LHCN-M2 (cell line): ENCODE results near the gene JARID2. TPM values are rescaled to one million over a fixed set of nuclear protein-coding genes. Genes with fewer than 3 reads are reported as not detected.

ENCODE experiments used
- DNase-seq: peaks from one replicate; pipeline ENCODE4 v3.0.0-alpha.2; 2012; ENCODE audit warnings: low read depth
- total RNA-seq: library from RNA; depleted of rRNA; stranded (reverse); fragments of >200 nt; gene quantifications from 2 replicates; pipeline ENCODE4 v1.2.3, GENCODE V29; 2014

JARID2 gene
- total RNA-seq, 1 experiment from 2014 or later = 3.8 TPM

DNA sequence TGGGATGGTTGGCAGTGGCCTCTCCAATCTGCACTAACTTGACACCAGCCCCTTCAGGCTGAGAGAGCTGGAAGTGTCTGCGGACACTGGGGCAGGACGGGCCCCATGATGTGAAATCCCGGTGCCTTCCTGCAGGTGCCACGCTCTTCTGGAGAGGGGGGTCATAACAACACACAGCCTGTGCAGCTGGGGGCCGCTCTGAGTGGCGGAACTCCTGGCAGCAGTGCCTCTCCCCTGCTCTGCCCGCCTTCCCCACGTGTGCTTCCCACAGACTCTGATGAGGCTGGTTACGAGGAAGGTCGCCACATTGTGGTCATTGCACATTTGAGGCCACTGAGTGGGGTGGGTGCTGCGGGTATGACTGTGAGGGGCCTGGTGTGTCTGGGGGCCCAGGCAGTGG is 271.7 kb downstream of the JARID2 start:
- DNase-seq = no peak

DNA sequence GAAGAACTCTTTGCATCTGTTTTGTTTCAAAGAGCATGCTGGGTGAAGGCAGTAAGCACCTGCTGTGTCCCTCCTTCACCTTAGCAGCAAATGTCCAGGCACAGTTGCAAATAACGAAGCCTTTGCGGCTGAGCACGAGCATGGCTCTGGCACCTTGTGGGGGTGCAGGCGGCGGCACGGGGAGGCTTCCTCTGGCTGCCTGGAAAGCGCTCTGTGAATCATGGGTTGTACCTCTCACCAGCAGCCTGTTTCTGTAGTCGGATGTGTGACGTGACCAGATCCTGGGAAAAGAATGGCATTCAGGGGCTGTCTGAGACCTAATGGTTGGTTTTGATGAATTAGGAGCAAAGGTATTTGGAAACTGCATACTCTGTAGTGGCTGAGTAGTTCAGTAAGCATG is 272.2 kb downstream of the JARID2 start:
- no peak for DNase-seq

DNA sequence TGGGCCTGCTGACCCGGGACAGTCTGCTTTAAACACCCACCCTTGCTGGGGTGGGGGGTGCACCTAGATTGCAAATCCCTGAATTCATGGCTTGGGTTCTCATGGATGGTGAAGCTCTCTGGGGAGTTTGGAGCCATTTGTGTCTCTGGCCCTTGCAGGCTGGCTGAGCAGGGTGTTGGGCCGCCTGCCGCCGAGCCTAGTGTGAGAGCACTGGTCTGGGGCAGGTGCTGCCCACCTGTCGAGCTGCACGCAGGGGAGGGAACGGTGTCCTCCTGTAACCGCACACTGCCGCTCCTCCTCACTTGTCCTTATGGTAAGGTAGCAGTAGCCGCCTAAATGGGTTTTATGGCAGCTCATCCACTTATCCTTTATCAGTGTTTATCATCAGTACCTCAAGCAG is 273.0 kb downstream of the JARID2 start:
- DNase-seq = no peak

- no peak for DNase-seq
Measured at GRCh38 chr6:15519681-15520080, 273.8 kb downstream of the JARID2 start.

DNA sequence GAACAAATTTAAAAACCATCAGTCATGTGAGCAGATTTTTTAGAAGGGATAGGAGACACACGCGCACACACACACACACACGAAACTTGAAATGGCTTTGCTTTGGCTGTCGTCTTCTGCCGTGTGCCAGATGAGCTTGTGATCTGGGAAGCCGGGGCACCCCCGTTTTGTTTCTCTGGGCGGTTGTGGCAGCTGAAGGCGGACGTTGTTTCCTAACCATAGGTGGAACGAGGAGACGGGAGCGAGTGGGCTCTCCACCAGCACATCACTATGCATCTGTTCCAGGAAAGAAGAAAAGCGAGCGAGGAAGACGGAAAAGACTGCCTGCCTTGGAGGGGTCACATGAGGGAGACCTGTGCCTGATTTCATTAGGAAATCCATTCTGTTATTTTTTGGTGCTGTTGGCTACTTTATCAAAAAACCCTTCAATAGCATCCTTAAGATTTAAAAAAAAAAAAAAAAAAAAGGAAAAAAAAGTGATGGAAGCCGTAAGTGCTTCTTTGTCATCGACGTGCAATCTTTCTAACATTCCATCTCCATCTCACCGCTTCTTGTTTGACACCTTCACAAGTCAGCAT is 274.8 kb downstream of the JARID2 start:
- no peak for DNase-seq

DNA sequence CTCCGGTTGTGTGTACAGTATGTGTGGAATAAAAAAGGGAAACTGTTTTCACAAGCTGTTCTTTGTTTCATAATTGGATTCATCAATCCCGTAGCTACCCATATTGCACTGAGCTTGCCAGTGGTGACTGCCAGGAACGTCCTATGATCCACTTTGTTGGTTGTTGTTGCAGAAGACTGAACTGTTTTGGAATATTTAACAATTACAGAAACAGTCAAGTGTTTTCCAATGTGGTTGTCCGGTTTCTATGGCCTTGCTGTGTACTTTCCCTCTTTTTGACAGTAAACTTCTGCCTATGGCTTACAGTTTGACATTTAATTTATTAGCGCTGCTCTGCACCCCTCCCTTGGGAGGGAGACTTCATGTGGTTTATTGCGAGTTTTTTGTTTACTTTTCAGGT is 275.7 kb downstream of the JARID2 start:
- DNase-seq = no peak

DNA sequence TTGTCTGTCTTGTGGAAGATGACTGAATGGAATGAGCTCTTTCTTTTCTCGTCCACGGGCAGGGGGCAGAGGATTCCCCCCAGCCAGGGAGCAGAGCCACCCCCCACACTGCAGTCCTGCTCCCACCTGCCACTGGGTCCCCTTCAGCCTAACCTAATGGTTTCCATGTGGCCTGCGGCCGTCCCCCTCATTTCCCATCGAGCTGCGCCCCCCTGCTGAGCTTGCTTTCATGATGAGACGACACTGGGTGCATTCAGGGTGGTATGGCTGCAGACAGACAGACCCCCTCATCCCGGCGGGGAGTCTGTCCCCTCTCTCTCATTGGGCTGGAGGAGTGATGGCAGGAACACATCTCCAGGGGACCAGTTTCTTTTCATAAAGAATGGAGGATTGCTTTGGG is 276.2 kb downstream of the JARID2 start:
- DNase-seq = no peak

GRCh38 chr6:15522427-15522826 is 276.6 kb downstream of the JARID2 start:
- DNase-seq = no peak

DNA sequence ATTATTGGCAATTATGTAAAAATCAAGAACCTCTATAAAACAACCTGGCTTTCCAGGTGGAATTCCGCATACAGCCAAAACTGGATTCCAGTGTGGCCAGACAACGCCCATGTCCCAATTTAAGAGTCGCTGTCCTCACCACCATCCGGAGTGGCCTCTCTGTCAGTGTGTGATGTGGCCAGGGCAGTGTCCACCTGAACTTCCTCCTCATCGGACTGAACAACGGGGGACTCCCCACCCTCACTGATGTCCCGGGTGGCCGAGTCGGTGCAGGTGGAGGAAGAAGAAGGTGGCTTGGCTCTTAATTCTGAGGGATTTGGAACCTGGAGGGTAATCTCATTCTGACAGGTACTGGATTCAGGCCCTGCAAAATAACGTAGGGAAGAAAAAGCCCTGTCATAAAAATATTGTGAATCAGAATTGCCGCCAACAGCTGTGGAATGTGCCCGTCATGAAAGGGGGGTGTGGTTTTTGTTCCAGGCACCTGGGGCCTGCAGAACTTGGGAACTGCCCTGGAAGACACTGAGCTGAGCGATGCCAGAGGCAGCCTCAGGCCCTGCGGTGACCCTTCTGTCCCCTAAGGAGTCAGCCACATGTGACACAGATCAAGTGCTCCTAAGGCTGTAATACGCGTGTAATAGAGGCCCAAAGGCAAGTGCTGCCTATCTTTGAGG is 277.1 kb downstream of the JARID2 start:
- DNase-seq = no peak

DNA sequence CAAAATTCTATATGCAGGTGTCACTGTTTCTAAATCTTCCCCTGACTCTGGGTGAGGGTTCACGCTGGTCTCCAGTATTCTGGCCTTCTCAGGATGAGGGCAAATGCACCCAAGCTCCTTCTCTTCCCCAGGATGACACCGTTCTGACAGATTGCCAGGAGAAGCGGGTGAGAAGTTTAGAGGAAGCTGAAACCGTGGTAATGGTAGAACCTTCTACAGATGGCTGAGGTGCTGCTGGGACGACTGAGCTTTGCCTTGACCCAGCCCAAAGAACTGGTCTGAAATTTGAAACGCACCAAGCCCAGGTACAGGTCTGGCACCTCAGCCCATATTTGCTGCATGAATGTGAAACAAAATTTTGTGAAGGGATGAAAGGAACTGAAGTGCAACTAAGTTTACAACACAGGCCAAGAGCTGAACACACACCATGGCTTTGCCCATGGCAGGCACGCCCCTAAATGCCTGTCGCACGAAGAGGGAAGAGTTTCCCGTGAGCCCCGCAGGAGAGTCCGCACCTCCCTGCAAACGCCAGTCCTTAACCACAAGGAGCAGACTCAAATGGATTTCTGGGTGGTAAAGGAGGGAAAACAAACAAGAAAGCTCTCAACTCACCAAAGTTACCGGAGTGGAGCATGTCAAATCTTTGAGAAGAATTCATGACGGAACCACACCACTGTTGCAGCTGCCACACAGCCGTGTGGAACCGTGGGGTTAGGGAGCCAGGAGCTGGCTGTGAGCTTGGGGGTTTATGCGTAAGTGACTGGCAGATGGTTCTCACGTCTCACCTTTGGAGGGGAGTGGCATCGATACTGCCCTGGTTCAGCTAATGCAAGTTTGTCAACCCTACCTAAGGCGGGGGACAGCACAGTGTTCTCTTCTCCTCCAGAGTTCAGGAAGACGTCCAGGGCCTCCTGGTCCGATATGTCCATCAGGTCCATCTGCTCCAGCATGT is 278.1 kb downstream of the JARID2 start:
- DNase-seq = no peak

GRCh38 chr6:15524861-15525401 is 279.1 kb downstream of the JARID2 start:
- no peak for DNase-seq

- DNase-seq = no peak
Measured at GRCh38 chr6:15526212-15526701, 280.4 kb downstream of the JARID2 start.

DNA sequence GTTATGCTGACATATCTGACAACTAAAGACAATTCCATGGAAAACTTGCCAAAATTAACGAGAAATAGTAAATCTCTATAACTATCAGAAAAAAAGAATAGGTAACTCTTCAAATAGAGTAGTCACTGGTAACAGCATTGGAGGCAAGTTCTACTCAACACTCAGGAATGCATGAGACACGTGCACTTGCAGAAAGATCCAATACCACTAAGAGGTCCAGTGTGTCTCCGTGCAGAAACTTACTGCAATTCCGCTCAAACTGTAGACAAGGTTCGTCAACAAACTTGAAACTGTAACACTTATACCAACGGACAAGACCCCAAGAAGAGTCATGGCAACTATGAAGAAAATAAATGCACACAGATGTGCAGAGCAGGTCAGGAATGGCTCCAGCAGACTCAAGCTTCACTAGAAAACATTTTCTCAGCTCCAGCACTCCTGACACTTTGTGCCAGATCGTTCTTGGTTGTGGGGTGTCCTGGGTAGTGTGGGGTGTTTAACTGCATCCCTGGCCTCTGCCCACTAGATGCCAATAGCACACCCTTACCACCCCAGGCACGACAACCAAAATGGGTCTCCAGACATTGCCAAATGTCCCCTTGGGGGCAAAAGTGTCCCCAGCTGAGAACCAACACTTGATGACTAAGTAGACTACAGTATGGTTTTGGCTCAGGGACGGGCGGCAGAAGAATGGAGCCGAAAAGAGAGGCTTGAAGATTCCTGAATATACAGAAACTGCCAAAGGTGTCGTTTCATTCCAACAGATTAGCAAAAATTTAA is 282.2 kb downstream of the JARID2 start:
- no peak for DNase-seq

GRCh38 chr6:15528870-15529269 is 283.0 kb downstream of the JARID2 start:
- no peak for DNase-seq

DNA sequence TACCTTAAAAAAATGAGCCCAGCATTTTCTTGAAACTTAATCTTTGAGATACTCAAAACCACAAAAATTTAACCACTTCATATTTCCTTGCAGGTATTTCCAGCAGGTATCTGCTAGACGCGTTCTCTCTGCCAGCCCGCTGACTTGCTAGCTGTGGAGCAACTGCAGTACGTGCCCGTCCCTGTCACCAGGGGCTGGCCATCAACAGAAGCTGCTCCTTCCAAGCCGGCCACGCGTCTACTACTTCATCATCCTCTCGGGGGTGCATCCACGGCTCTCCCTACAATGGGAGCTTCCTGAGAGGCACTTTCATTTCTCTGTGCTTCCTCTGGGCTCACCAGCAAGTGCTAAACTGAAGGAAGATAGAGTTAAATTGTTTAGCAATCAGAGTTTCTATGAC is 284.5 kb downstream of the JARID2 start:
- DNase-seq = no peak

DNA sequence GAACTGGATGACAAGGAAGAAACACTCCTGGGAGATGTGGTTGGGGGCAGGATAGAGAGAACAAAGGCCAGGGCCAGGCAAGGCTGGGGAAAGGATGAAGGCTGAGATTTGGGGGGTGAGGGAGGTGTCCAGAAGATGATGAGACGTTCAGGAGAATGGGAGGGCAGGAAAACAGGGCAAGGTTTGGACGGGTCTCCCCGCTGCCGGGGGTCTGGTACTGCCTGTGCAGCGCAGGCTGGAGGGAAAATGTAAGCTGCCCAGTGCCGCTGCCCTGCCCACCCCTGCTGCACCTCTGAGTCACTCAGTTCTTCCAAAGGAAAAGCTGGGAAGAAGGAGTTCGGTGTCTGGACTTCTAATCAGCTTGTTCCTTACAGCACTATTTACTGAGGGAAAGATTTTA is 286.1 kb downstream of the JARID2 start:
- DNase-seq = no peak

GRCh38 chr6:15533379-15534026 is 287.6 kb downstream of the JARID2 start:
- DNase-seq = no peak

DNA sequence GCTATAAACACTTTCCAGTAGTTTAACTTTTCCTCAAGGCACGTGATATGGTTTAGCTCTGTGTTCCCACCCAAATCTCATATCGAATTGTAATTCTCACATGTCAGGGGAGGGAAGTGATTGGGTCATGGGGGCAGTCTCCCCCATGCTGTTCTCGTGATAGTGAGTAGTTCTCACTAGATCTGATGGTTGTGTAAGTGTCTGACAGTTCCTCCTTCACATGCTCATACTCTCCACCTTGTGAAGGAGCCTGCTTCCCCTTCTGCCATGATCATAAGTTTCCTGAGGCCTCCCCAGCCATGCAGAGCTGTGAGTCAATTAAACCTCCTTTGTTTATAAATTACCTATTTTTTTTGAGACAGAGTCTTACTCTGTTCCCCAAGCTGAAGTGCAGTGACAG is 289.1 kb downstream of the JARID2 start:
- DNase-seq = no peak

DNA sequence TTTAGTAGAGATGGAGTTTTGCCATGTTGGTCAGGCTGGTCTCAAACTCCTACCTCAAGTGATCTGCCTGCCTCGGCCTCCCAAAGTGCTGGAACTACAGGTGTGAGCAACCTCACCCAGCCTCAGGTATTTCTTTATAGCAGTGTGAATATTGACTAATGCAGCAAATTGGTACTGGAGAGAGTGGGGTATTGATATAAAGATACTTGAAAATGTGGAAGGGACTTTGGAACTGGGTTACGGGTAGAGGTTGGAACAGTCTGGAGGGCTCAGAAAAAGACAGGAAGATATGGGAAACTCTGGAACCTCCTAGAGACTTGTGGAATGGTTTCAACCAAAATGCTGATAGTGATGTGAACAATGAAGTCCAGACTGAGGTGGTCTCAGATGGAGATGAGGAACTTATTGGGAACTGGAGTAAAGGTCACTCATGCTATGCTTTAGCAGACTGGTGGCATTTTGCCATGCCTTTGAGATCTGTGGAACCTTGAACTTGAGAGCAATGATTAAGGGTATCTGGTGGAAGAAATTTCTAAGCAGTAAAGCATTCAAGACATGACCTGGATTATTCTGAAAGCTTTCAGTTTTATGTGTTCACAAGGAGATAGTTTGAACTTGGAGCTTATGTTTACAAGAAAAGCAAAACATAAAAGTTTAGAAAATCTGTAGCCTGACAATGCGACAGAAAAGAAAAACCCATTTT is 289.8 kb downstream of the JARID2 start:
- no peak for DNase-seq
